K562 (cell line): ENCODE measurements around the gene LMNA.

Experiments
- CREB1 ChIP-seq, 2 experiments: sonication (generic) in 1 of 2; formaldehyde crosslinking in 1 of 2; IDR thresholded peaks; 2 replicates each; pipeline versions ENCODE4 v1.6.1 to v1.8.0; 2012 to 2022; ENCODE audit warnings: inconsistent platforms in 1 of 2, mild to moderate bottlenecking in 1 of 2, missing genetic modification reagents in 1 of 2, moderate library complexity in 1 of 2
- JUND ChIP-seq, 2 experiments: IDR thresholded peaks; 2 replicates in 1 of 2; 3 replicates in 1 of 2; pipeline ENCODE4 v1.6.1; 2011; ENCODE audit warnings: borderline replicate concordance in 2 of 2, low read depth in 2 of 2, low read length in 2 of 2, improper control_type of control experiment in 1 of 2, missing biosample characterization in 1 of 2, missing genetic modification characterization in 1 of 2, missing genetic modification reagents in 1 of 2
- KDM1A ChIP-seq, 2 experiments: fragments of 450-650 bp; IDR thresholded peaks; 2 replicates each; pipeline ENCODE4 v1.6.1; 2016; ENCODE audit warnings: mild to moderate bottlenecking in 2 of 2
- NFE2L1 ChIP-seq: fragments of 450-650 bp; IDR thresholded peaks from 2 replicates; pipeline ENCODE4 v1.6.1; 2016; ENCODE audit warnings: missing genetic modification characterization, low read depth, mild to moderate bottlenecking, missing compliant biosample characterization, moderate library complexity, borderline replicate concordance
- POLR2AphosphoS5 ChIP-seq: IDR thresholded peaks from 2 replicates; pipeline ENCODE4 v1.6.1; 2011; ENCODE audit warnings: mild to moderate bottlenecking, low read depth, low read length, moderate library complexity; ENCODE audit not compliant: control insufficient read depth, insufficient read depth
- RBBP5 ChIP-seq: fragments of 200-600 bp; sonication (generic); IDR thresholded peaks from 2 replicates; pipeline ENCODE4 v1.6.1; 2012; ENCODE audit warnings: borderline replicate concordance, mild to moderate bottlenecking, low read length, control low read depth, inconsistent platforms; ENCODE audit not compliant: insufficient read depth, poor library complexity, severe bottlenecking
- ZNF140 ChIP-seq: fragments of 250-450 bp; sonication (Bioruptor Pico); IDR thresholded peaks from 2 replicates; pipeline ENCODE4 v1.8.0; 2021; ENCODE audit warnings: moderate library complexity, mild to moderate bottlenecking, inconsistent platforms
- TF ChIP-seq, protein P1 (sequence below), 3 experiments: IDR thresholded peaks in 2 of 3; conservative IDR thresholded peaks in 1 of 3; 2 replicates each; pipeline ENCODE4 v1.5.1; 2011 to 2012; ENCODE audit warnings: low read length in 3 of 3, mild to moderate bottlenecking in 3 of 3, control low read depth in 2 of 3, improper control_type of control experiment in 1 of 3, inconsistent platforms in 1 of 3, low read depth in 1 of 3, mixed read lengths in 1 of 3, moderate library complexity in 1 of 3; ENCODE audit not compliant: insufficient read depth in 2 of 3
- TF ChIP-seq, protein P2 (sequence below), 2 experiments: fragments of 450-650 bp in 1 of 2; IDR thresholded peaks; 2 replicates each; pipeline ENCODE4 v1.6.1; 2011 to 2017; ENCODE audit warnings: low read depth in 2 of 2, antibody characterized with exemption in 1 of 2, borderline replicate concordance in 1 of 2, low read length in 1 of 2, mild to moderate bottlenecking in 1 of 2, mixed read lengths in 1 of 2; ENCODE audit not compliant: control insufficient read depth in 1 of 2

DNA sequence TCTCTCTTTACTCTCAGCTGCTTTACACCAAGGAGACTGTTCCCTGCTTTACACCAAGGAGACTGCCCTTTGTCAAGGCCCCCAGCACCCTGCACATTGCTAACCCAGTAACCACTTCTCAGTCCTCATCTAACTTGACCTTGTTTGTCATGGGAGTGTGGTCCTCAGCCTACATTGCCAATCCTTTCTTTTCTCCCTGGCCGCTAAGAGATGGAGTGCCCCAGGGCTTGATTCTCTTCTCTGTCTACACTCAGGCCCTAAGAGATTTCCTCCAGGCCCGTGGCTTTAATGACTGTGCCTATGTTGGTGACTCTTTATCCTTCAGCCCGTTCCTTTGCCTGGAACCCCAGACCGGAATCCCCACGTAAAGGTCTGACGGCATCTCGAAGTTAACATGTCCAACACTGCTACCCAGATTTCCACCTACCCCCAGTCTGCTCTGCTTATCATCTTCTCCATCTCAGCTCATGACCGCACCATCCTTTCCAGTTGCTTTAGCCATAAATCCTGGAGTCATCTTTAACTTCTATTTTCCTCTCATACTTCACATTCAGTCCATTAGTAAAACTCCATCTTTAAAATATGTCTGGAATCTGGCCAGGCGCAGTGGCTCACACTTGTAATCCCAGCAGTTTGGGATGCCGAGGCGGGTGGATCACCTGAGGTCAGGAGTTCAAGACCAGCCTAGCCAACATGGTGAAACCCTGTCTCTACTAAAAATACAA, 29.4 kb downstream of the LMNA start:
- TF ChIP-seq POLR2AphosphoS5 (no peak), CREB1 (IDR thresholded peaks at IDR 0.05) (no peak), CREB1 (CRISPR knock-in tag; IDR thresholded peaks at IDR 0.05) (no peak), KDM1A (IDR thresholded peaks at IDR 0.05) (no peak), NFE2L1 (tag) (no peak), JUND (IDR thresholded peaks at IDR 0.05; ENCODE audit: borderline replicate concordance, low read depth, low read length) (no peak), JUND (tag; IDR thresholded peaks at IDR 0.05; ENCODE audit: borderline replicate concordance, low read depth, low read length) (no peak), RBBP5 (no peak), ZNF140 (no peak)
- TF ChIP-seq, protein P1, sequence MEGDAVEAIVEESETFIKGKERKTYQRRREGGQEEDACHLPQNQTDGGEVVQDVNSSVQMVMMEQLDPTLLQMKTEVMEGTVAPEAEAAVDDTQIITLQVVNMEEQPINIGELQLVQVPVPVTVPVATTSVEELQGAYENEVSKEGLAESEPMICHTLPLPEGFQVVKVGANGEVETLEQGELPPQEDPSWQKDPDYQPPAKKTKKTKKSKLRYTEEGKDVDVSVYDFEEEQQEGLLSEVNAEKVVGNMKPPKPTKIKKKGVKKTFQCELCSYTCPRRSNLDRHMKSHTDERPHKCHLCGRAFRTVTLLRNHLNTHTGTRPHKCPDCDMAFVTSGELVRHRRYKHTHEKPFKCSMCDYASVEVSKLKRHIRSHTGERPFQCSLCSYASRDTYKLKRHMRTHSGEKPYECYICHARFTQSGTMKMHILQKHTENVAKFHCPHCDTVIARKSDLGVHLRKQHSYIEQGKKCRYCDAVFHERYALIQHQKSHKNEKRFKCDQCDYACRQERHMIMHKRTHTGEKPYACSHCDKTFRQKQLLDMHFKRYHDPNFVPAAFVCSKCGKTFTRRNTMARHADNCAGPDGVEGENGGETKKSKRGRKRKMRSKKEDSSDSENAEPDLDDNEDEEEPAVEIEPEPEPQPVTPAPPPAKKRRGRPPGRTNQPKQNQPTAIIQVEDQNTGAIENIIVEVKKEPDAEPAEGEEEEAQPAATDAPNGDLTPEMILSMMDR (IDR thresholded peaks at IDR 0.05 in 2 of 3, conservative IDR thresholded peaks at IDR 0.05 in 1 of 3; ENCODE audit: insufficient read depth in 2 of 3, low read depth in 1 of 3, low read length in 3 of 3): no peak
- TF ChIP-seq, protein P2, sequence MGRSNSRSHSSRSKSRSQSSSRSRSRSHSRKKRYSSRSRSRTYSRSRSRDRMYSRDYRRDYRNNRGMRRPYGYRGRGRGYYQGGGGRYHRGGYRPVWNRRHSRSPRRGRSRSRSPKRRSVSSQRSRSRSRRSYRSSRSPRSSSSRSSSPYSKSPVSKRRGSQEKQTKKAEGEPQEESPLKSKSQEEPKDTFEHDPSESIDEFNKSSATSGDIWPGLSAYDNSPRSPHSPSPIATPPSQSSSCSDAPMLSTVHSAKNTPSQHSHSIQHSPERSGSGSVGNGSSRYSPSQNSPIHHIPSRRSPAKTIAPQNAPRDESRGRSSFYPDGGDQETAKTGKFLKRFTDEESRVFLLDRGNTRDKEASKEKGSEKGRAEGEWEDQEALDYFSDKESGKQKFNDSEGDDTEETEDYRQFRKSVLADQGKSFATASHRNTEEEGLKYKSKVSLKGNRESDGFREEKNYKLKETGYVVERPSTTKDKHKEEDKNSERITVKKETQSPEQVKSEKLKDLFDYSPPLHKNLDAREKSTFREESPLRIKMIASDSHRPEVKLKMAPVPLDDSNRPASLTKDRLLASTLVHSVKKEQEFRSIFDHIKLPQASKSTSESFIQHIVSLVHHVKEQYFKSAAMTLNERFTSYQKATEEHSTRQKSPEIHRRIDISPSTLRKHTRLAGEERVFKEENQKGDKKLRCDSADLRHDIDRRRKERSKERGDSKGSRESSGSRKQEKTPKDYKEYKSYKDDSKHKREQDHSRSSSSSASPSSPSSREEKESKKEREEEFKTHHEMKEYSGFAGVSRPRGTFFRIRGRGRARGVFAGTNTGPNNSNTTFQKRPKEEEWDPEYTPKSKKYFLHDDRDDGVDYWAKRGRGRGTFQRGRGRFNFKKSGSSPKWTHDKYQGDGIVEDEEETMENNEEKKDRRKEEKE (IDR thresholded peaks at IDR 0.05; ENCODE audit: borderline replicate concordance in 1 of 2, control insufficient read depth in 1 of 2, low read depth in 2 of 2, low read length in 1 of 2): no peak
